Stimulated activated naive CD4-positive, alpha-beta T cell (primary cell): ENCODE data around the gene TRIM52.
"Not testable (repeated sequence)": the region's sequence is repeated elsewhere in the genome, so short reads cannot be mapped to it uniquely, and the experiment has no call there.

Experiments used
- DNase-seq, 6 experiments: peaks; one replicate each; lab custom pipeline; 2025; lab: John Stamatoyannopoulos, UW

Gene TRIM52

GRCh38 chr5:181260720-181261319, at the start of gene TRIM52:
Gene TRIM52, minus strand, starts transcription at chr5:181261143. Its CDS starts 330 bp downstream, at chr5:181260813.
- no peak for DNase-seq

- DNase-seq: not testable (repeated sequence)
These were observed 26.4 kb upstream of the TRIM52 start for GRCh38 chr5:181287331-181287730.

DNA sequence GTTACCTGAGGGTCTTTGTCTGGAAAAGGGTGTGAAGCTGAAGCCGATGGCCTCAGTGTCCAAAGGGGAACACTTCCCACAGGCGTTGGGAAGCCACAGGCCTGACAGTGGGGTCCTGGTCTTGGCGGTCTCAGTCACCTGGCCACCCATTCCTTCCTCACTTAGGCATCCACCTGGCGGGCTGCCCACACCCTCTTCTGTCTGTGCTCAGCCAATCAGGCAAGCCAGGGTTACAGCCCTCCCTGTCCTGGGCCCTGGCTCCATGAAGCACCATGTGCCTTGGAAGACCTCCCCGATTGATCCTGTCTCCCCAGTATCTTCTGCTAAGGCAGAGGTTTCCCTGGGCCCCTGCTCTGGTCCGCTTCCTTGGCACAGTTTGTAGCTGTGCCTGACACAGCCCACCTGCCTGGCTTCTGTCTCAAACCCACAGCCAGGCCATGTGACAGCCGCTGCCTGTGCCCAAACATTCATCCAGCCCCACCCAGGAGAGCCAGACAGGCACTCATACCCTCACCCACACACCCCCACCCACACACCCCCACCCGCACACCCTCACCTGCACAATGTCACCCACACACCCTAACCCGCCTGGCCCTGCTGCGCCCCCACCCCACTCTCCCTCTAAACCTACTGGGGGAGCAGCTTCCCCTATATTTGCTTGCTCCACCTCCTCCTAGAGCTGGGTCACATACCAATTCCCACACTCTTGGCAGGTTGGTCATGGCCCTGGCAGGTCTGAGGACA, 25.2 kb upstream of the TRIM52 start:
- not testable (repeated sequence) for DNase-seq

- DNase-seq: not testable (repeated sequence)
These were observed 23.2 kb upstream of the TRIM52 start for GRCh38 chr5:181283841-181284755.

GRCh38 chr5:181283347-181283746, 22.4 kb upstream of the TRIM52 start:
- DNase-seq: no peak

DNA sequence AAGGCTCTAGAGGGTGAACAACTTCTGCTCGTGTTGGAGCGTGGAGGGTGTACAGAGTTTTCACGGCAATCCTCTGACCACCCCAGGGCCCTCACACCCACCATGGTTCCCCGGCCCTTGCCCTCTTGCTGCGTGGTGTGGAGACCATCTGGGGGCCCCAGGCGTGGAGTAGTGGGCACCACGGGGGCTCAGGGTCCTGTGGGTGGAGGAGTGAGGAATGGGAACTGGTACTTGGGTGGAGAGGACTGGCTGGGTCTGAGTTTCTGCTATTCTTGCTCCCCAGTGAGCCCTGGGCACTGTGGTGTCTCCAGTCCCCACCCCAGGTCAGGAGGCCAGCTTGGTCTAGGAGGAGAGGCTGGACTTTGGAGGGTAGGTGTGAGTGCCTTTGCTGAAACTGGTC, 21.9 kb upstream of the TRIM52 start:
- DNase-seq: no peak

- not testable (repeated sequence) for DNase-seq
These were observed 21.5 kb upstream of the TRIM52 start for GRCh38 chr5:181282415-181282814.

DNA sequence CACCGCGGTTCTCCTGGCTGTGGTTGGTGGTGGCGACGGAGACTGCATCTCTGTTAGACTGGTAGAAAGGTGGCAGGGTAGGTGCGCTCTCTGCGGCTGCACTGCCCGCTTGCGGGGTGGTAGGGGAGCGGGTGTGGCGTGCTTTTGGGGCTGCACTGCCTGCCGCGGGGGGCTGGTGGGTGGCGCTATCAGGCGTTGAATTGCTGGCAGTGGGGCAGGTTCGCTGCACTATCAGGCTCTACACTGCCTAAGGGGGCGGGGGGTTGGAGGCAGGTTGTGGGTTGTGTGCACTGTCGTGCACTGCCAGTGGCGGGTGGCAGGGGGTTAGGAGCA, 21.0 kb upstream of the TRIM52 start:
- no peak for DNase-seq

- DNase-seq: no peak
These were observed 20.4 kb upstream of the TRIM52 start for GRCh38 chr5:181281077-181281983.

- no peak for DNase-seq
These were observed 19.4 kb upstream of the TRIM52 start for GRCh38 chr5:181280251-181280762.

DNA sequence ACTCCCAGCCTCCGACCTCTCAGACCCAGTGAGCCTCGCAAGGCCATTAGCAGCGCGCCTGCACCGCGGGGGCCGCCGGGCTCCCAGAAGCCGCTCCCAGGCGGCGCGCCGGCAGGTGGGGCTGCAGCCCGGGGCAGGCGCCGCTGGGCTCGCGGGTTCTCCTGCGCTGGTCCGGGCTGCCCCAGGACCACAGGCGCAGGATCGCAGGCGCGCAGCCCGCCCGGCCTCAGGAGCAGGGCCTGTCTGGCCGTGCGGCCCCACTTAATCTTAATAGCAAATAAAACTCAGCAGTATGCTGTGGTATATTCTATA, 12.4 kb upstream of the TRIM52 start:
- not testable (repeated sequence) for DNase-seq

- DNase-seq: no peak
These were observed 10.1 kb upstream of the TRIM52 start for GRCh38 chr5:181271081-181271480.

GRCh38 chr5:181267907-181268306, 7.0 kb upstream of the TRIM52 start:
- DNase-seq: not testable (repeated sequence)

GRCh38 chr5:181267291-181267904, 6.5 kb upstream of the TRIM52 start:
- DNase-seq: not testable (repeated sequence)

GRCh38 chr5:181265092-181265671, 4.2 kb upstream of the TRIM52 start:
- no peak for DNase-seq

DNA sequence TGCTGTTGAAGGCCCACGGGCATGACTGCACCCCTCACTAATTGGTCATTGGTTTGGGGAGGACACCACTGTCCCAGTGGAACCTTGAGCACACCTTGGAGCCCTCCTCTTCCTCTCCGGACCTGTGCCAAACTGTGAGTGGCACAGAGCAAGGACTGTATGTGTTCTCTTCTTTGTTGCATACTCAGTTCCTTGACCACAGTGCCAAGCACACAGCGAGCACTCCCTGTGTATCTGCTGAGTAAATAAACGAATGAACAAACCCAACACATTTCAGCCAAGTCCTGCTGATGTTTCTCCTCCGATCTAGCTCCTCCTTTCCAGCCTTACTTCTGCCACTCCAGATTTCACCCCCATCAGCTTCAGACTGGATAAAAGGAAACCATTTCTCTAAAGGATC, 2.7 kb upstream of the TRIM52 start:
- DNase-seq: no peak

GRCh38 chr5:181261320-181262049, 542 bp upstream of the TRIM52 start:
- no peak for DNase-seq

DNA sequence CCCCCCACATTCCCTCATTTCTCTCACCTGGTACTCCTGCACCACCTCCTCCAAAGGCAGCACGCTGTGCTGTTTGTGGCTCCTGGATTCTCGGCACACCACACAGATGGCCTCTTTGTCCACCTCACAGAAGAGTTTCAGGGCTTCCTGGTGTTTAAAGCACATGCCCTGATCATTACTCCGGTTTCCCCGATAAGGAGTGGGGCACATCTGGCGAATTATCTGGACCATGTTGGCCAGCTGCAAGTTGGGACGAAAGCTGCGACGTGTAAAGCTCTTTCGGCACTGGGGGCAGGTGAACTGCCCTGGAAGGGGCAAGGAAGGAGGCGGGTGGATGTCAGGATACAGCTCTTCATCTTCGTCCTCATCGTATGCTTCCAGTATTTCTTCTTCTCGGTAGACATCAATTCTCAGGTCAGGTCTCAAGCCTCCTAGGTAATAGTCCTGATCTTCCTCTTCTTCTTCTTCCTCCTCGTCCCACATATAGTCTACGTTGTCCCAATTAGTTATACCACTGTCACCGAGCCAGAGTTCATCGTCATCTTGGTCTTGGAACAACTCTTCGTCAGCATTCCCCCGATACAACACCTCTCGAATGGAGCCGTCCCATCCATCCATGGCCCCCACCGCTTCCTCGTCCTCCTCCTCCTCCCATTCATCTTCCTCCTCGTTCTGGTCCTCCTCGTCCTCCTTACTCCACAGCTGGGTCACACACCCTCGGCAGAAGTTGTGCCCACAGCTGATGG, 796 bp downstream of the TRIM52 start:
- no peak for DNase-seq

GRCh38 chr5:181259283-181259682, 1.7 kb downstream of the TRIM52 start:
- DNase-seq: no peak
